ENCODE data around the gene CFAP20.

CFAP20 gene

GRCh38 chr16:58116529-58116928, 12.7 kb downstream of the CFAP20 start:
- Histone ChIP-seq H3K27me3 (ENCODE audit: insufficient read depth, low read depth, severe bottlenecking) (no peaks in the 10 kb centered on the region), H3K27ac (no peak overlapping the region), H3K9me3 (ENCODE audit: severe bottlenecking) (no peaks in the 10 kb centered on the region), H3K4me3 (ENCODE audit: low read depth, low read length) (no peak overlapping the region), H3K36me3 (peaks cover 42% of the 10 kb centered on the region)
- DNase-seq: no peak
- no peak for TF ChIP-seq CTCF (IDR thresholded peaks at IDR 0.05; ENCODE audit: low read depth, low read length)

- Histone ChIP-seq H3K4me3 (ENCODE audit: low read depth, low read length) (no peak overlapping the region), H3K27ac (no peak overlapping the region), H3K36me3 (peaks cover 42% of the 10 kb centered on the region), H3K9me3 (ENCODE audit: severe bottlenecking) (no peaks in the 10 kb centered on the region), H3K27me3 (ENCODE audit: insufficient read depth, low read depth, severe bottlenecking) (no peaks in the 10 kb centered on the region)
- no peak for TF ChIP-seq CTCF (IDR thresholded peaks at IDR 0.05; ENCODE audit: low read depth, low read length)
- DNase-seq: no peak
These were observed 13.1 kb downstream of the CFAP20 start for GRCh38 chr16:58116081-58116480.

- Histone ChIP-seq H3K27me3 (ENCODE audit: insufficient read depth, low read depth, severe bottlenecking) (no peaks in the 10 kb centered on the region), H3K4me3 (ENCODE audit: low read depth, low read length) (no peak overlapping the region), H3K9me3 (ENCODE audit: severe bottlenecking) (no peaks in the 10 kb centered on the region), H3K36me3 (peaks cover 42% of the 10 kb centered on the region), H3K27ac (no peak overlapping the region)
- DNase-seq: no peak
- no peak for TF ChIP-seq CTCF (IDR thresholded peaks at IDR 0.05; ENCODE audit: low read depth, low read length)
These were observed 14.1 kb downstream of the CFAP20 start for GRCh38 chr16:58114827-58115825.

- H3K36me3 ChIP-seq: peaks cover 34% of the 10 kb centered on the region
- no peak for TF ChIP-seq CTCF (IDR thresholded peaks at IDR 0.05; ENCODE audit: low read depth, low read length)
- no peak overlapping the region for H3K27ac ChIP-seq
- H3K4me3 ChIP-seq (ENCODE audit: low read depth, low read length): no peak overlapping the region
- no peaks in the 10 kb centered on the region for H3K27me3 ChIP-seq (ENCODE audit: insufficient read depth, low read depth, severe bottlenecking)
- no peaks in the 10 kb centered on the region for H3K9me3 ChIP-seq (ENCODE audit: severe bottlenecking)
- DNase-seq: no peak
These were observed 17.9 kb downstream of the CFAP20 start for GRCh38 chr16:58111302-58111627.

GRCh38 chr16:58110571-58111301, 18.4 kb downstream of the CFAP20 start:
- H3K9me3 ChIP-seq (ENCODE audit: severe bottlenecking): no peaks in the 10 kb centered on the region
- H3K27me3 ChIP-seq (ENCODE audit: insufficient read depth, low read depth, severe bottlenecking): no peaks in the 10 kb centered on the region
- no peak for TF ChIP-seq CTCF (IDR thresholded peaks at IDR 0.05; ENCODE audit: low read depth, low read length)
- H3K4me3 ChIP-seq (ENCODE audit: low read depth, low read length): no peak overlapping the region
- peaks cover 28% of the 10 kb centered on the region for H3K36me3 ChIP-seq
- no peak for DNase-seq
- no peak overlapping the region for H3K27ac ChIP-seq
